T-helper 1 cell treated with Interleukin-12 subunit alpha and Interleukin-12 subunit beta and Interleukin-4 antibody, amounts not matched to agents 30 ng/mL and 1 ng/mL, for 36 hours (primary cell): ENCODE measurements around the gene ACKR2. TPM values are rescaled to one million over a fixed set of nuclear protein-coding genes. Genes with fewer than 3 reads are reported as not detected.
"Not testable (repeated sequence)": the region's sequence is repeated elsewhere in the genome, so short reads cannot be mapped to it uniquely, and the experiment has no call there.

Source experiments
- intact Hi-C: fragments of 100-400 bp; cut with micrococcal nuclease; formaldehyde crosslinking; loops from one replicate; pipeline ENCODE4 v1.15.1; 2024
- total RNA-seq: library from RNA; stranded (reverse); gene quantifications from 2 replicates; pipeline ENCODE4 v1.2.3, GENCODE V29; 2022

The ACKR2 gene
- total RNA-seq, 1 donor from 2014 or later = 1.6 TPM

DNA sequence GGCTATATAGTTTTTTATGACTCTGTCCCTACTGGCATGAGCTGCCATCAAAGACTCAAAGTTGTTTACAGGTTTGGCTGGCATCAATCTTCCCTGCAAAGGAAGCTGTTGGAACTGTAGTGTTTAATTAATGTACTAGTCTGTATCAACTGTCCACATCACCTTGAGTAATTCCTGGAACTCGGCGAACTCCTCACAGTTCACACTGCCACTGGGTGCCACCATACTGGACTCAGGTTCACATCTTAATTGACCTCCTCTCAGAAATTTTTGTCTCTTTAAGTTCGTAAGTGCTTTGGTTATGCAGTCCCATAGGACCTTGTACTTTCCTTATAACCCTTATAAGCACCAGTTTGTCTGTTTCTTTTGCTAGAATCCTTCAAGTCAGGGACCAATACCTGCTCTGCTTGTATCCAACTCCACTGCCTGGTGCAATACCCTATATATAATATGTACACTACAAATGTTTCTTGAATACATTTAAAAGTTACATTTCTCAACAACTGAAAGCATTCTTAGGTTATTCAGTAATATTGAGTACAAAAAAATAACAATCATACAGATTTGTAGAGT lies 8.1 kb upstream of the ACKR2 start:
- intact Hi-C loops = no loop called here

- intact Hi-C loops = no loop called here
Measured at GRCh38 chr3:42801784-42802183, 7.5 kb upstream of the ACKR2 start.

DNA sequence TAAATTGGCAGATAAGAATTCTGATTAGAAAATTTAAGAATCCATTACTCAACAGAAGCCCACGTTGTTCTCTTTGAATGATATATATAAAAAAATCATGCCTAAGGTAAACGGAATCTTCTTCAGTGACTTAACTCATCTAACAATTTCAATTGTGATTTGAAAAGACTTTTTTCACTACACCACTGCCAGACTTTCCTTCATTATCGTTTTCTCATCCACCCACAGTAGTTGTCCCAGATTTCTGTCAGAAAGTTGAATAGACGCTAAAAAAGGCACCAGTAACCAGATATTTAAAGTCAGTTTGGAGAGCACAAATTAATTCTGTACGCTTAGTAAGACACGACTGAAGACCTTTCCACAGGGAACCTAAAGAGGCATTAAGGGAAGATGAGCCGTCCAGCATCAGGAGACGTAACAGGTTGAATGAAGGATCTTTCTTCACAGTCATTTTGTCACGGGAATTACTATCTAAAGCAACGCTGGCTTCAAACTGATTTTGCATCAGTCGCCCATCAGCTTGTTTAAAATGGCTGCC lies 6.3 kb upstream of the ACKR2 start:
- intact Hi-C loops = no loop called here

DNA sequence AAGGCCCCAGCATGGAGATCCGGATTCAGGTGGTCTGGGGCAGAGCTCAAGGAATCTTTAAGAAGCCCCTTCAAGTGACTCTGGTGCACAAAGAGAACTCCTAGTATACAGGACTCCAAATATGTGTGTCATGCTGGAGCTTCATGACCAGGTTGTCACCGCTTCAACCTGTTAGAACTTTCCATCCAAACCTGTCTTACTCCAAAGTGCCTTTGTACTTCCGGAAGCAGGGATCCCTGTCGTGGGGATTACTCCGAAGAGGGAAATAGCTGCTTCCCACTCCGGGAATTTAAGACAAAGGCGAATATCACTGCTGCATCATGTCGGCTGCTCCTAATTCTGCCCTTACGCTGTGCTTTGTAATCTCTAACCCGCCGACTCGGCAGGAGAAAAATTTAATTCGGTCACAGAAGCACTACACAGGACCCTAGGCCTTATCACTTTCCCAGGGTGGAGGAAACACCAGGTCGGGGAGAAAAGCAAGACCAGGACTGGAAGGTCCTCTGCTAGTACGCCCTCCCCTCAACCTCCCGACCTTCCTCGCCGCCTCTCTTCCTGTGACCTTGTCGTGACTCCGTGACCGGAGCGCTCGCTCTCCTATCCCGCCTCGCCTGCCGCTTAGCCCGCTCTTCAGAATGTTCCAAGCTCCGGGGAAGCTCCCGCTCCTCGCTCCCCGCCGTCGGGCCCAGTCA lies 5.7 kb upstream of the ACKR2 start:
- intact Hi-C loops = loop anchor here (1.0 to 2.0 kb wide), 17 partner anchors 13 to 887 kb away; partner anchors contain the start of genes ABHD5, ANO10, CCDC13 and NKTR

DNA sequence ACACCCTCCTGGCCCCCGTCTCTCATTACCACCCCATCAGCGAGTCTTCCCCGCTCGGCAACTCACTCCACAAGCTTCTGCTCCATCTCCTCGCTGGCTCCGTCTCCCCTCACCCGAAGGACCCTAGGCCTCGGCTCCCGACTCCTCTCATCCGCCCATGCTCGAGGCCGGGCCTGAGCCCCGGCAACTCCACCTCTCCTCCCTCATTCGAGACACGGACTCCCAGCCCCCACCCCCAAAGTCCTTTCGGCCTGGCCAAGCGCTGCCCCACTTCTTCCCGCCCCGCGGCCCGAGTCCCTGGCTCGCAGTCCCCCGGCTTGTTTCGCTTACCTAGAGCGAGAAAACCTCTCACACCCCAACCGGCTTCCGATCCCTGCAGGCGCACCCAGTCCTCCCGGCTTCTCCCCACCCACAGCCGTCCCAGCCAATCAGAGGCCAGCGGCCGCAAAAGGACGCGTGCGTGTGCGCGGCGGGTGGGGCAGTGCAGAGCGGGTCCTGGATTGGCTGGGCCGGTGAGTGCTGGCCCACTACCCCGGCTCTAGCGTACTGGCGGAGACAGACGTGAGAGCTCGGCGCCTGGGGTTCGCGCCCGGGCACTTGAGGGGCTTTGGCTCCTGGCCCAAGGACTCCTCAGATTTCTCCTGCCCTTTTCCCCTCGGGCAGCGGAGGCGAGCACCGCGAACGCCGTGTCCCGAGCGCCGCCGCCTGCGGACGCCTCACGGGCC lies 5.0 kb upstream of the ACKR2 start, which contains the start of gene HIGD1A:
TSS of gene HIGD1A (minus strand) at position 385 of the 725 bp plus-strand sequence. CDS start 10,237 bp downstream, outside the sequence.
- intact Hi-C loops = loop anchor here (1.0 to 2.0 kb wide), 17 partner anchors 13 to 887 kb away; partner anchors contain the start of genes ABHD5, ANO10, CCDC13 and NKTR

DNA sequence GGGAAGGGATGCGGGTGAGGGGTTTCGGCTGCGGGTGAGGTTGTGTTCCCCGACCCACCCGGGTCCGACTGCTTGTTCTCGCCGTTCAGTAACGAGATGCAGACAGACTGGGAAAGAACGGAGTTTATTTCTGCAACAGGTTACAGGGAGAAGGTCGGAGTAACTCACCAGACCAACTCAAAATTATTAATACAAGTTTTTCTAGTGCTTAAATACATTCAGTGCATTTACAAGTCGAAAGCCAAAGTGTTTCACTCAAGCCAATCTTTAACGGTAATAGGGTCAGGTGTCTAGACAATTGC lies 4.5 kb upstream of the ACKR2 start:
- intact Hi-C loops = loop anchor here (1.0 to 2.0 kb wide), 17 partner anchors 14 to 886 kb away; partner anchors contain the start of genes ABHD5, ANO10, CCDC13 and NKTR

DNA sequence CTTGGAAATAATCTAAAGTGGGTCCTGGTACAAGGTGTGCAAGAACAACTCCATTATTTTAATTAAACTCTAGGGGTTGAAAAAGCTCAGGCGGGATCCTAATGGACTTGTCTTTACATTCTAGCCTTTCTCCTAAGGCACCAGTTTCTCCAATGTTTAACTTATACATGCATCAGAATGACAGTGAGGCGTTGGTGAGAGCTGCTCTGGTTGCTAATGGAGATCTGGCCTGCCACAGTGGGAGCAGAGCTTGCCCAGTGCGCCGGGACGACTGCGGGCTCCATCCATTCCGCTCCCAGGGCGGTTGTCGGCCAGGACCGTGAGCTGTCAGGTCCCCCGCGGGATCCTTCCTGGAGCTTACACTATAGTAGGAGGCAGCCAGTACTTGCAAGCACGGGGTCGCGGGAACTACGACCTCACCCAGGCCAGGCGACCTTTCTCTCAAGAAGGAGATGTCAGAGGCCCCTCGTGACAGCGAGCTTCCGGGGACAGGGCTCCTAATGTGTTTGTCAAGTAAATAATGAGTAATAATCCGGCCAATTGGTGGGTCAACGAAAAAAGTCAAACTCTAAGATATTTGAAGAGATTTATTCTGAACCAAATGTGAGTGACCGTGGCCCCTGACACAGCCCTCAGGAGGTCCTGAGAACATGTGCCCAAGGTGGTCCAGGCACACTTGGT lies 4.0 kb upstream of the ACKR2 start:
- intact Hi-C loops = loop anchor here (2.0 kb wide), 8 partner anchors 14 to 886 kb away; partner anchors contain the start of genes ABHD5 and ANO10

GRCh38 chr3:42807929-42808328 lies 1.3 kb upstream of the ACKR2 start:
- intact Hi-C loops = no loop called here

GRCh38 chr3:42810706-42811105 lies 1.5 kb downstream of the ACKR2 start:
- intact Hi-C loops = not testable (repeated sequence)

DNA sequence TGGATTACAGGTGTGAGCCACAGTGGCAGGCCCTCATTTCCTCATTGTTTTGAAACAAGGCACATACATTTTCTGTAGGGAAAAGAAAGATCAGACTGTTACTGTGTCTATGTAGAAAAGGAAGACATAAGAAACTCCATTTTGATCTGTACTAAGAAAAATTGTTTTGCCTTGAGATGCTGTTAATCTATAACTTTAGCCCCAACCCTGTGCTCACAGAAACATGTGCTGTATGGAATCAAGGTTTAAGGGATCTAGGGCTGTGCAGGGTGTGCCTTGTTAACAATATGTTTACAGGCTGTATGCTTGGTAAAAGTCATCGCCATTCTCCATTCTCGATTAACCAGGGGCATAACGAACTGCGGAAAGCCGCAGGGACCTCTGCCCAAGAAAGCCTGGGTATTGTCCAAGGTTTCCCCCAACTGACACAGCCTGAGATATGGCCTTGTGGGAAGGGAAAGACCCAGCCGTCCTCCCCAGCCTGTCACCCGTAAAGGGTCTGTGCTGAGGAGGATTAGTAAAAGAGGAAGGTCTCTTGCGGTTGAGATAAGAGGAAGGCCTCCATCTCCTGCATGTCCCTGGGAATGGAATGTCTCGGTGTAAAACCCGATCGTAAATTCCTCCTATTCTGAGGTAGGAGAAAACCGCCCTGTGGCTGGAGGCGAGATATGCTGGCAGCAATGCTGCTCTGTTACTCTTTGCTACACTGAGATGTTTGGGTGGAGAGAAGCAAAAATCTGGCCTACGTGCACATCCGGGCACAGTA lies 2.1 kb downstream of the ACKR2 start:
- intact Hi-C loops = not testable (repeated sequence)

GRCh38 chr3:42814246-42814645 lies 5.0 kb downstream of the ACKR2 start:
- intact Hi-C loops = no loop called here

DNA sequence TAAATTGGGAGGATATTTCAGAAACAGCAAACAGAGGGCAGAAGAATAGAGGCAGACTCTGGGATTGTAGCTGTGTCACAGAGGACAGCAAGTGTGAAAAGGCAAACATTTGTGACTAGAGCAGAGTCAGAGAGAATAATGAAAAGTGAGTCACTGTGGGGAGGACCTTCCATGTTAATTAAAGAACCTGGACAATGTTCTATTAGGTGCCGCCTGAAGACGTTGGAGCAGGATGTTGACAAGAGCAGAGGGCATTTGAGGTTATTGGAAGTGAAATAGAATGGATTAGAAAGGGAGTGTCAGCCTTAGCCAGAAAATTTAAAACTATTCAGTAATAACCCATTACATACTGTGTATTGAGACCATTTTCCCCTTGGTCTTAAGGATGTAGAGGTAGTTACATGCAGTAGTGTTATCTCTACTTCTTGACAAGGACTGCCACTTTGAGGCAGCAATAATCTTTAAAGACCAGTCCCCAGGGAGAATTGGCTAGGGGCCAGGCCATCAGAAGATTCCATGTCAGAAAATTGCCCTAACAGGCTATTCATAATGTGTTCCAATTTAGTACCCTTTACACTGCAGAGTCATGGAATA lies 5.8 kb downstream of the ACKR2 start:
- intact Hi-C loops = no loop called here

GRCh38 chr3:42815826-42816225 lies 6.6 kb downstream of the ACKR2 start:
- intact Hi-C loops = no loop called here

GRCh38 chr3:42819351-42819965 lies 10.2 kb downstream of the ACKR2 start:
- intact Hi-C loops = no loop called here

GRCh38 chr3:42820746-42821051 lies 11.5 kb downstream of the ACKR2 start:
- intact Hi-C loops = no loop called here

GRCh38 chr3:42822828-42823227 lies 13.6 kb downstream of the ACKR2 start:
- intact Hi-C loops = no loop called here

GRCh38 chr3:42823351-42823750 lies 14.1 kb downstream of the ACKR2 start:
- intact Hi-C loops = no loop called here

GRCh38 chr3:42826141-42826540 lies 16.9 kb downstream of the ACKR2 start:
- intact Hi-C loops = no loop called here

DNA sequence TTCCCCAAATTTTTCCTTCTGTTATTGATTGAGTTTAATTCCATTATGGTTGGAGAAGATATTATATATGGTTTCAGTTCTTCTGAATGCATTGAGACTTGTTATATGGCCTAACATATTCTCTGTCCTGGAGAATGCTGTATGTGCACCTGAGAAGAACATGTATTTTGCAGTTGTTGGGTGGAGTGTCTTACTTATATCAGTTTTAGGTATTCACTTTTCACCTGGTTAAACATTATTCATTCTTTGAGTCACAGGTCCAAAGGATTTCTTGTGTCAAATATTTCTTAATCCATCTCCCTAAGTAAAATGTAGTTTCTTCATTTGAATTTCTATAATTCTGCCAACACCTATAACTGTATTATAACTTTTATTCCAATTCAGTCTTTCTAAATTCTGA lies 17.8 kb downstream of the ACKR2 start:
- intact Hi-C loops = no loop called here

DNA sequence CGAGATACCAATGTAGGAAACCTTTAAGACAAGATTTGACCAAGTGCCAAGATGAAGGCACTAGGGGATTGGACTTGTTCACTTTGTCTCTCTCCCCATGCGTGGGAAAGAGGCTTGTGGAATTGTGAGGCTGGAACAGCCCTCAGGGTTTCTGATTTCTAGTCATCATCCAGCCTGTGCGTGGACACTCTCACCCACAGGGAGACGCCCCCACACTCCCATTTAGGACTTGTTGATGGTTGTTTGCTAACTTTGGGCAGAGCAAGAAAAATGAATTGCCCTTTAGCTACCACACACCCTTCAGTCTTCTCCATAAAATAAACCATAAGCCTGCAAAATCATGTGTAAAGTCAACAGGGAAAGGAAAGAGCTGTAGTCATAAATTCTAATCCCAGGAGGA lies 18.4 kb downstream of the ACKR2 start:
- intact Hi-C loops = no loop called here
